ENCODE data around the gene KRTAP5-9. TPM values are rescaled to one million over a fixed set of nuclear protein-coding genes. Genes with fewer than 3 reads are reported as not detected.
"Not testable (repeated sequence)": the region's sequence is repeated elsewhere in the genome, so short reads cannot be mapped to it uniquely, and the experiment has no call there.

The KRTAP5-9 gene
- total and polyA plus RNA-seq, 2 experiments from 2014 or later = 0.24 TPM; not detected in 1

DNA sequence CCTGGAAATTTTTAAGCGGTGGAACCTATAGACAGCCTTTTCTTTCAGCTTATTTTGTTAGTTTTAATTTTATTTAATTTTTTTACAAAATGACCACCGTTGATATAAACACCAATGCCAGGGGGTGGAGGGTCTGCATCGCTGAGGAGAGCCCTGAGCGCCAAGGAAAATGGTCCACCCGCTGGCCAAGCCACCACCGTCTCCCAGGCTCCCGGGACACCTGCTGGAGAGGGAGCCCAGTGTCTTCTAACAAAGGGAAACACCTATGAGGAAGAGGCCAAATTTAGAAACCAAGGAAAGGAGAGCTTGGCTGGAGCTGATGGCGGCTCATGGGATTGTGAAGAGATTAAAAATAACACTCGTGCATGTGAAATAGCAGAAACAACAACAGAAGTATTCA is 10.7 kb upstream of the KRTAP5-9 start (continued):
- no peak for TF ChIP-seq ZNF462 (CRISPR knock-in tag; IDR thresholded peaks at IDR 0.05)
- no peak for TF ChIP-seq ZNF331 (CRISPR knock-in tag; IDR thresholded peaks at IDR 0.05; ENCODE audit: low read depth)
- no peak for TF ChIP-seq CREB1 (CRISPR knock-in tag; IDR thresholded peaks at IDR 0.05; ENCODE audit: low read depth)
- TF ChIP-seq JUNB (IDR thresholded peaks at IDR 0.05; ENCODE audit: unreplicated experiment) = no peak
- TF ChIP-seq EZH2 (IDR thresholded peaks at IDR 0.05; ENCODE audit: low read depth, unreplicated experiment) = no peak
- no peak for TF ChIP-seq POLR2AphosphoS5 (IDR thresholded peaks at IDR 0.05; ENCODE audit: low read depth)

GRCh38 chr11:71537977-71538665 is 10.1 kb upstream of the KRTAP5-9 start, which contains the start of gene KRTAP5-8:
KRTAP5-8 (plus strand) TSS chr11:71538025; CDS start chr11:71538056, 31 bp downstream.
- not testable (repeated sequence) for ATAC-seq; H3F3A ChIP-seq (replicated peaks; ENCODE audit: low read depth); H3K4me2 ChIP-seq; H3K27me3 Mint-ChIP-seq (ENCODE audit: insufficient read depth, low read depth, poor library complexity); H3K79me2 ChIP-seq (replicated peaks; ENCODE audit: insufficient read depth); H3K4me3 Mint-ChIP-seq; H3K36me3 ChIP-seq (ENCODE audit: insufficient read depth); H4K20me1 ChIP-seq (replicated peaks; ENCODE audit: insufficient read depth); H3K4me1 ChIP-seq (ENCODE audit: insufficient read depth); H3K4me1 Mint-ChIP-seq; H3K9me3 Mint-ChIP-seq; DNase-seq (ENCODE audit: low spot score); H3K27me3 ChIP-seq (ENCODE audit: insufficient read depth); H3K27ac ChIP-seq (ENCODE audit: low read depth); H2AFZ ChIP-seq; H3K36me3 Mint-ChIP-seq (ENCODE audit: low read depth); H3K4me3 ChIP-seq; H3K9me2 ChIP-seq (ENCODE audit: insufficient read depth); H3K27ac Mint-ChIP-seq
